Stomach smooth muscle (tissue), 2 donors: Measurements from ENCODE around the gene CLEC2D.
"Not testable (repeated sequence)": the region's sequence is repeated elsewhere in the genome, so short reads cannot be mapped to it uniquely, and the experiment has no call there.

Source experiments
- H3K27ac ChIP-seq: one replicate; pipeline ENCODE4 v1.7.0; 2013; ENCODE audit warnings: mild to moderate bottlenecking, low read length, inconsistent platforms
- H3K27me3 ChIP-seq, 2 donors: one replicate each; pipeline ENCODE4 v1.7.0; 2013; ENCODE audit warnings: low read length in 2 of 2; ENCODE audit not compliant: insufficient read depth in 2 of 2, control insufficient read depth in 1 of 2
- H3K36me3 ChIP-seq, 2 donors: one replicate each; pipeline ENCODE4 v1.7.0; 2013; ENCODE audit warnings: low read length in 2 of 2; ENCODE audit not compliant: control insufficient read depth in 2 of 2, insufficient read depth in 2 of 2
- H3K4me1 ChIP-seq: one replicate; pipeline ENCODE4 v1.7.0; 2013; ENCODE audit warnings: low read length; ENCODE audit not compliant: control insufficient read depth, insufficient read depth
- H3K4me3 ChIP-seq, 2 donors: one replicate each; pipeline ENCODE4 v1.7.0; 2013; ENCODE audit warnings: low read length in 2 of 2
- H3K9ac ChIP-seq, 2 donors: one replicate each; pipeline ENCODE4 v1.7.0; 2013; ENCODE audit warnings: low read length in 2 of 2, mild to moderate bottlenecking in 1 of 2
- H3K9me3 ChIP-seq, 2 donors: one replicate each; pipeline ENCODE4 v1.7.0; 2013; ENCODE audit warnings: low read length in 2 of 2; ENCODE audit not compliant: control insufficient read depth in 2 of 2
- donor health status: healthy.
- donor health status: Pancreatic carcinoma.

Gene CLEC2D

DNA sequence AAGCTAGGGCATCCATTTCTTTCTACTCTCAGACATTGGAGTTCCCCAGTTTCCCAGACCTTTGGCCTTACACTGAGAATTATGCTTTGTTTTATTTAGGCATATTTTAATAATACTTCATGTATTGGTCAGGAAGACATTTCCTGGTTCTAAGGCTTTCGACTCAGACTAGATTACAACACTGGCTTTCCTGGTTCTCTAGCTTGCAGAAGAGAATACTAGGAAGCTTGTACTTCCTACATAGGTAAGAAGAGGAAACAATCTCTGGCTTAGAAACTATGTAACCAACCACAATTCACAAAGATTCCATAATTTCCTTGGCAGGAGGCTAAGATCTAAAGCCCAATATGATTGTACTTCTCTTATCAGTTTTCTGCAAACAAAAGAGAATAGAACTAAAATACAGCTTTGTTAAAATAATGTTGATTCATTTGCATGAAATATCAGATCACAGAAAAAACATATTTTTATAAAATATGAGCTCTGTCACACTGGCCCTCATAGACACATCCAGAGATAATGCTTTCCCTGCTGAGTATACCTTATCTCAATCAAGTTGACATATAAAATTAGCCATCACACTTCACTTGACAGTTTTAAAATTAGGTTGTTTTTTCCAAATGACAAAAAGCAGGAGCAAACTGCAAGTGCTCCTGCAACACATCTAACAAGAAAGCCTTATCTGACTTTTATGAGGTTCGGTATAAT lies 30.5 kb downstream of the CLEC2D start:
- H3K9me3 ChIP-seq = peaks cover 0 to 7% of the 10 kb centered on the region in 2 donors
- no peak overlapping the region for H3K4me3 ChIP-seq
- H3K27me3 ChIP-seq = no peaks in the 10 kb centered on the region
- peaks cover under 1 to 2% of the 10 kb centered on the region in 2 donors for H3K36me3 ChIP-seq
- H3K4me1 ChIP-seq = no peaks in the 10 kb centered on the region
- H3K27ac ChIP-seq = no peak overlapping the region
- H3K9ac ChIP-seq = no peak overlapping the region

DNA sequence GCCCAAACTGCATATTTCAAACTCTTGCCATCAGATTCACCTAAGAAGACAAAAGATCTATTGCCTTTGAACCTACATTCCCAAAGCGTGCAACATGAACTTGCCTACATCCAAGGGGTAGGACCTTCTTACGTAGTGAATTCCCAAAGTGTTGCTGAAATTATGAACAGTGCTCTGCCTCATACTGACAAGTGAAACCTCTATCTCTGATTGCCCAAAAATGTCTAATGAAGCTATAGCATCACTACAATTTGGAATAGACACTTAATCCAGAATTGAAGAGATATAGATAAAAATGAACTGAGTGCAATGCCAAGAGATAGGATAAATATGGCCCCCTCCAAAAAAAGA lies 31.1 kb downstream of the CLEC2D start:
- no peak overlapping the region for H3K27ac ChIP-seq

DNA sequence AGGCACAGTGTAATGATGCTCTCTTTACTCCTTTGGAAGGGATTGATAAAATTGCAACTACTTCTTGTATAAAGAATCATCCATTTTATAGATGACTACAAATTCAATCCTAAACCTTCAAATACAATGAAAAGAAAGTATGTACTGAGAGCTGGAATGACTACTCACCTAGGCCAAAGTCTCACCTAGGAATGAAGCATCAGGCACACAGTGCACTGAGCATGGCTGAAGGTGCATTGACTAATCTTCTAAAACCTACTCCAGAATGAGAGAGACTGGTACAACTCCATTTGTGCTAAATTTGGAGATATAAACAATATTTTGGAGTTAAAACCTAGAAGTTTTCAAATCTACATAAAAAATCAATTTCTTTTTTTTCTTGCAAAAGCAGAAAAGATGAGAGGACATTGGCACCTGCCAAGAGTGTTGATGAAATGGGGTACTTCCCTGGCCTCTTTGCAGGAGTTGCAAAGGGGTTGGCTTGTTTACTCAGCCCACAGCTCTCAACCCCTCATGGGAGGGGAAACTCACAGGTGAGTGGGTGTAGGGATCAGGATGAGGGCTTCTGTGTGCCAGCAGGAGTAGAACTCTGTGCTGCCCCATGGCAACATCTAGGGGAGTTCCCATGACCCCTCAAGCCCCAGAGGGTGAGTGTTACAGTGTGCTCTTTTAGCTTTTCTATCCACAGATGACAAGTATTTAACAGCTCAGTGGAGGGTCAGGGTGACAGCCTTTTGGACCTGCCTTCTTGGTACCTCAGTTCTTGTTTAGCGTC lies 32.1 kb downstream of the CLEC2D start:
- no peaks in the 10 kb centered on the region for H3K36me3 ChIP-seq
- no peak overlapping the region for H3K9ac ChIP-seq
- H3K27ac ChIP-seq = no peak overlapping the region
- H3K4me1 ChIP-seq = no peaks in the 10 kb centered on the region
- H3K4me3 ChIP-seq = no peak overlapping the region
- peaks cover 0 to 7% of the 10 kb centered on the region in 2 donors for H3K9me3 ChIP-seq
- no peaks in the 10 kb centered on the region for H3K27me3 ChIP-seq

More for the DNA sequence above, 31.1 kb downstream of the CLEC2D start:
- no peaks in the 10 kb centered on the region for H3K27me3 ChIP-seq
- no peak overlapping the region for H3K9ac ChIP-seq
- peaks cover 0 to 7% of the 10 kb centered on the region in 2 donors for H3K9me3 ChIP-seq
- H3K4me3 ChIP-seq = no peak overlapping the region
- no peaks in the 10 kb centered on the region for H3K36me3 ChIP-seq
- no peaks in the 10 kb centered on the region for H3K4me1 ChIP-seq

DNA sequence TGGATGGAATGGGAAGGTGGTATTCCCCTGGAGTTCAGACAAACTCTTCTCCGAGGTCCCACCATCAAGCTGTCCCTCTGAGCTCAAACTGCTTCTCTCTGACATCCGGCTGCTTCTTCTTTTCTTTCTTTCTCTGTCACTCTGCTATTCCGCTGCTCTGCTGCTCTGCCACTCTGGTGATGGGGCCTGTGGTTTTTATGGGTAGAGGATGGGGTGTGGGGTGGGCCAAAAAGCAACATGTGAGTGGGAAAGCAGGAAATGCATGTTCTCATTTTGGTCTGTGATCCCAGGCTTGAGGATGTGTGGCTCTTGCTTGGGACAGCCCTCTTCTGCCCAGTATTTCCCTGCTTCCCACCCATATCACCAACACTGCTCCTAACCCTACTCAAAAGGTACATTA lies 32.7 kb downstream of the CLEC2D start:
- Histone ChIP-seq H3K36me3 (no peaks in the 10 kb centered on the region), H3K9me3 (peaks cover 0 to 7% of the 10 kb centered on the region in 2 donors), H3K4me3 (no peak overlapping the region), H3K9ac (no peak overlapping the region), H3K27ac (no peak overlapping the region), H3K27me3 (no peaks in the 10 kb centered on the region), H3K4me1 (no peaks in the 10 kb centered on the region)

DNA sequence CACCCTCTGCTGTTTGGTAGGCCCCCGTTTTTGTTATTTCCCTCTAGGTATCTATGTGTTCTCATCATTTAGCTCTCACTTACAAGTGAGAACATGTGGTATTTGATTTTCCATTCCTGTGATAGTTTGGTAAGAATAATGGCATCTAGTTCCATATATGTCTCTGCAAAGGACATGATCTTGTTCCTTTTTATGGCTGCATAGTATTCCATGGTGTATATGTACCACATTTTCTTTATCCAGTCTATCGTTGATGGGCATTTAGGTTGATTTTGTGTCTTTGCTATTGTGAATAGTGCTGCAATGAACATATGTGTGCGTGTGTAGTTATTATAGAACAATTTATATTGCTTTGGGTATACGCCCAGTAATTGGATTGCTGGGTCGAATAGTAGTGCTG lies 35.0 kb downstream of the CLEC2D start:
- not testable (repeated sequence) for H3K27ac ChIP-seq, H3K36me3 ChIP-seq, H3K9ac ChIP-seq, H3K27me3 ChIP-seq, H3K4me3 ChIP-seq, H3K9me3 ChIP-seq, H3K4me1 ChIP-seq

DNA sequence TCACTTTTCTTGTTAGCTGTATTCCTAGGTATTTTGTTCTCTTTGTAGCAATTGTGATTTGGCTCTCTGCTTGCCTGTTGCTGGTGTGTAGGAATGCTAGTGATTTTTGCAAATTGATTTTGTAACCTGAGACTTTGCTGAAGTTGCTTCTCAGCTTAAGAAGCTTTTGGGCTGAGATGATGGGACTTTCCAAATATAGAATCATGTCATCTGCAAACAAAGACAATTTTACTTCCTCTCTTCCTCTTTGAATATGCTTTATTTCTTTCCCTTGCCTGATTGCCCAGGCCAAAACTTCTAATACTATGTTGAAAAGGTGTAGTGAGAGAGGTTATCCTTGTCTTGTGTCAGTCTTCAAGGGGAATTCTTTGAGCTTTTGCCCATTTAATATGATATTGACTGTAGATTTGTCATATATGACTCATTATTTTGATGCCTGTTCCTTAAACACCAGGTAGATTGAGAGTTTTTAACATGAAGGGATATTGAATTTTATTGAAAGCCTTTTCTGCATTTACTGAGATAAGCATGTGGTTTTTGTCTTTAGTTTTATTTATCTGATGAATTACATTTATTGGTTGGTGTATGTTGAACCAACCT lies 36.7 kb downstream of the CLEC2D start:
- Histone ChIP-seq H3K4me1 (peaks cover 2% of the 10 kb centered on the region), H3K27me3 (no peaks in the 10 kb centered on the region), H3K4me3 (no peak overlapping the region), H3K27ac (no peak overlapping the region), H3K9me3 (peaks cover 0 to 7% of the 10 kb centered on the region in 2 donors), H3K36me3 (no peaks in the 10 kb centered on the region), H3K9ac (no peak overlapping the region)

DNA sequence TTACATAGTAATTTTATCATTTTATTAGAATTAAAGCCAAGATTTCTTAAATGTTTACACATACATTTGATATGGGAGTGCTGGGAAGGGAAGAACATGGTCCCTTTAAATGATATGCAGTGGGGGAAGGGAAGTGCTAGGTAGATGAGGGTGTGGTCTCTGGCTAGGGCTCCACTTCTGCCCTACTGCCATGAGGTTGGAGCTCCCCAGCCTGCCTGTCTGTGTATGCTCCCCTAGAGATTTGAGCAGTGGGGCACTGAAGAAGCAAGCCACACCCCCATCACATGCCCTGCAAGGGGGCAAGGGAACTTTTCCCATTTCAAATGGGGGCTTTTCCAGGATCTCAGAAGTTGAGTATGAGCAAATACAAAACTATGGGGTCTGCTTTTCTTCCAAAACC lies 37.8 kb downstream of the CLEC2D start:
- Histone ChIP-seq H3K4me3 (no peak overlapping the region), H3K9ac (no peak overlapping the region), H3K4me1 (peaks cover 2% of the 10 kb centered on the region), H3K36me3 (no peaks in the 10 kb centered on the region), H3K9me3 (peaks cover 0 to under 1% of the 10 kb centered on the region in 2 donors), H3K27me3 (no peaks in the 10 kb centered on the region), H3K27ac (no peak overlapping the region)

DNA sequence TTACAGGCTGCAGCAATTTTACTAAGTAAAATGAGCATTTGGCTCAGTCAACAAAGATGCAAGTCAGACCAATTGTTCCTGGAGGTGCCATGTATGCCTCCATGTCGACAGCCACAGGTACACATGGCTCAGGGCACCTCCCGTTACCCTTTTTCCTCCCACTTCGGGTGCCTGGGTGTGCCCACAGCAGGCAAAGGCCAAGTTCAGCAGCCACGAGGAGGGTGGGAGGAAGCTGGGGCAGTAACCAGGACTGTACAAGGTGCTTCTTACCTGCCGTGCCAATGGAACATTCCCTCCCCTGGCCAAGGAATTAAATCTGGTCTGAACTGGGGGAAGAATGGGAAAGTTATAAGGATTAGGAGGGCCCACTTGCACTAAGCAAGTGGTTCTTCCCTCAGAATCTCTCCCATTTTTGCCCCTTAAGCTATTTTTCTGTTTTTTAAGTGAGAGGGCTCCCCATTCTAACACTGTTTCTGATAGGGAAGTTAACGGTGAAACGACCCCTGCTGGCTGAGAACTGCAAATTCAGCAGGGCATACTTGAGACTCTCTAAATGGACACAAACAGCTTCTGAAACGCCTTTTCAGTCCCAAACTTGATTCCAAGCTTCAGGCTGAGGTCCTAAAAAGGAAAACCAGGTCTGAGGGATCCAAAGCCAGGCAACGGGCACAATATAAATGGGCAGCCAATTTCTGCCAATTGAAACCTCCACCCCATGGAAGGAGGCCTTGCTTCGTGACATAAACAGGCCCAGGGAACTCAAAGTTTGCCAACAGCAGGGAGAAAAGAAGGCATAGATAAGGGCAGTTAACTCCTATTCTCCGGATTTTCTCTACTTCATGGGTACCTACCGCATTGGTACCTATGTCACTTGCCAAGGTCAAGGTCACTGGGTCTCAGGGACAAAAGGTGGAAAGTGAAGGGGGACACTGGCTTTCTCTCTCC lies 38.6 kb downstream of the CLEC2D start:
- Histone ChIP-seq H3K9ac (no peak overlapping the region), H3K27me3 (no peaks in the 10 kb centered on the region), H3K4me1 (peaks cover 2% of the 10 kb centered on the region), H3K4me3 (no peak overlapping the region), H3K9me3 (no peaks in the 10 kb centered on the region), H3K27ac (no peak overlapping the region), H3K36me3 (no peaks in the 10 kb centered on the region)

DNA sequence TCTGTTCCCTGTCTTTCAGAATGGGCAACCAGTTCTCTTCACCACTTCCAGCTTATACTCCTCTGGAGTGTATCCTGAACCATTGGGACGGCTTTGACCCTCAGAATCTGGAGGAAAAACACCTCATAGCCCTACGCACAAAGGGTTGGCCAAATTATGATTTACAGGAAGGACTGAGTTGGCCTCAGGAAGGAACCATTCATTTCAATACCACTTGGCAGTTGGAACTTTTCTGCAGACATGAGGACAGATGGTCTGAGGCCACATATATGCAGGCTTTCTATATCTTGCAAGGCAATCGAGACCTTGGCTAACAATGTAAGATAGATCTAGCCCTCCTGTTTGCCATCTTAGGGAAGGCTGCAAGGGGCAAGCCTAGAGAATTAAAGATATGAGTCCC lies 39.3 kb downstream of the CLEC2D start:
- Histone ChIP-seq H3K4me1 (peaks cover 2% of the 10 kb centered on the region), H3K27ac (no peak overlapping the region), H3K4me3 (no peak overlapping the region), H3K9me3 (no peaks in the 10 kb centered on the region), H3K36me3 (no peaks in the 10 kb centered on the region), H3K27me3 (no peaks in the 10 kb centered on the region), H3K9ac (no peak overlapping the region)

DNA sequence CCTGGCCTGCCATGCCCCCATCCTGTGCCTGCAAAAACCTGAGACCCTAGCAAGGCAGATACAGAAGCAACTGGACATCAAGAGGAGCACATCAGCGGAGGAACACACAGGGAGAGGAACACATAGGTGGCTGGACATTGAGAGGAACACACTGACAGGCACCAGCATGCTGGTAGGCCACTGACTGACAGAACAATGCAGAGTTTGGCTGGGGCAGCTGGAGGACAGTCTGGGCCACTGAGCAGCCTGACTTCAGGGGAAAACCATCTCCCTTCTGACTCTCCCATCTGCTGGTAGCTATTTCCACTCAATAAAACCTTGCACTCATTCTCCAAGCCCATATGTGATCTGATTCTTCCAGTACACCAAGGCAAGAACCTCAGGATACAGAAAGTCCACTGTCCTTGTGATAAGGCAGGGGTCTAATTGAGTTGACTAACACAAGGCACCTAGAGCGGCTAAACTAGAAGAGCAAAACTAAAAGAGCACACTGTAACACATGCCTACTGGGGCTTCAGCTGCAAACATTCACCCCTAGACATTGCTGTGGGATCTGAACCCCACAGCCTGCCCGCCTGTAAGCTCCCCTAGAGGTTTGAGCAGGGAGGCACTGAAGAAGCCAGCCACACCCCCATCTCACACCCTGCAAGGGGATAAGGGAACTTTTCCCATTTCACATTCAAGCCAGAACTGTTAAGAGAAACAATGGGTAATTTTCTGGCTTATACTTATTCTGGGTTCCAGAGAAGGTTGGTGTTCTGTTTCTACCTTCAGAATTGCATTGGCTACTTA lies 41.3 kb downstream of the CLEC2D start:
- Histone ChIP-seq H3K9ac (no peak overlapping the region), H3K27ac (no peak overlapping the region), H3K4me1 (peaks cover 2% of the 10 kb centered on the region), H3K27me3 (no peaks in the 10 kb centered on the region), H3K4me3 (no peak overlapping the region), H3K36me3 (no peaks in the 10 kb centered on the region), H3K9me3 (no peaks in the 10 kb centered on the region)
